Measurements from ENCODE around the gene TNN. TPM values are rescaled to one million over a fixed set of nuclear protein-coding genes. Genes with fewer than 3 reads are reported as not detected.

TNN gene
- total and polyA plus RNA-seq, 2 donors from 2014 or later: 0.26 TPM; not detected in 1

- FAIRE-seq (no peak), DNase-seq (no peak)
- intact Hi-C loops (cut with DNase I): no loop called here
- Histone ChIP-seq H3K9me3 (ENCODE audit: control insufficient read depth in 2 of 3, insufficient read depth in 1 of 3, low read length in 3 of 3) (no peaks in the 10 kb centered on the region), H3K27ac (ENCODE audit: low read depth in 2 of 2, low read length in 2 of 2) (no peak overlapping the region), H3K4me3 (ENCODE audit: low read length in 3 of 3) (no peak overlapping the region), H3K9ac (ENCODE audit: low read length in 3 of 3) (no peak overlapping the region), H3K4me1 (ENCODE audit: control insufficient read depth in 2 of 3, insufficient read depth in 2 of 3, low read depth in 1 of 3, low read length in 3 of 3) (no peaks in the 10 kb centered on the region), H3K36me3 (ENCODE audit: control insufficient read depth in 2 of 3, insufficient read depth in 3 of 3, low read length in 3 of 3) (peaks cover 0 to 24% (median 22%) of the 10 kb centered on the region in 3 donors), H3K27me3 (ENCODE audit: control insufficient read depth, insufficient read depth, low read length) (no peaks in the 10 kb centered on the region)
- TF ChIP-seq, protein P1, sequence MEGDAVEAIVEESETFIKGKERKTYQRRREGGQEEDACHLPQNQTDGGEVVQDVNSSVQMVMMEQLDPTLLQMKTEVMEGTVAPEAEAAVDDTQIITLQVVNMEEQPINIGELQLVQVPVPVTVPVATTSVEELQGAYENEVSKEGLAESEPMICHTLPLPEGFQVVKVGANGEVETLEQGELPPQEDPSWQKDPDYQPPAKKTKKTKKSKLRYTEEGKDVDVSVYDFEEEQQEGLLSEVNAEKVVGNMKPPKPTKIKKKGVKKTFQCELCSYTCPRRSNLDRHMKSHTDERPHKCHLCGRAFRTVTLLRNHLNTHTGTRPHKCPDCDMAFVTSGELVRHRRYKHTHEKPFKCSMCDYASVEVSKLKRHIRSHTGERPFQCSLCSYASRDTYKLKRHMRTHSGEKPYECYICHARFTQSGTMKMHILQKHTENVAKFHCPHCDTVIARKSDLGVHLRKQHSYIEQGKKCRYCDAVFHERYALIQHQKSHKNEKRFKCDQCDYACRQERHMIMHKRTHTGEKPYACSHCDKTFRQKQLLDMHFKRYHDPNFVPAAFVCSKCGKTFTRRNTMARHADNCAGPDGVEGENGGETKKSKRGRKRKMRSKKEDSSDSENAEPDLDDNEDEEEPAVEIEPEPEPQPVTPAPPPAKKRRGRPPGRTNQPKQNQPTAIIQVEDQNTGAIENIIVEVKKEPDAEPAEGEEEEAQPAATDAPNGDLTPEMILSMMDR (IDR thresholded peaks at IDR 0.05; ENCODE audit: borderline replicate concordance, extremely low read depth, insufficient read depth): no peak
Measured at GRCh38 chr1:175167861-175168260, 100.2 kb downstream of the TNN start.

DNA sequence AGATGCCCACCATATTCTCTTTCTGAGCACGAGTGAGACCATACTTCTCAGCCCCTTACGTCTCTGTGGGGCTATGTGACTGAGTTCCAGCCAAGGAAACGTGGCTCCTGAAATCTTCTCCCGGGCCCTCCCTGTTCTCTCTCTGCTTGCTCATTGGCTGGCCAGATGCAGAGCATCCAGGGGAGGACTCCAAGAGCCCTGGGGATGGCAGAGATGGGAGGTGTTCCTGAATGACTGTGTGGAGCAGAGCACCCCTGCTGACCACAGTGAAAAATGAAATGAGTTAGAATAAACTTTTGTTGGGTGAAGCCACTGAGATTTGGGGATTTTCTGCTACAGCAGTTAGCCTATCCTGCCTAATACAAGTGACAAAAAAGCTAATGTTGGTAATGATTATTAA, 101.1 kb downstream of the TNN start:
- Histone ChIP-seq H3K9ac (ENCODE audit: low read length in 3 of 3) (no peak overlapping the region), H3K4me1 (ENCODE audit: control insufficient read depth in 2 of 3, insufficient read depth in 2 of 3, low read depth in 1 of 3, low read length in 3 of 3) (no peaks in the 10 kb centered on the region), H3K27me3 (ENCODE audit: control insufficient read depth, insufficient read depth, low read length) (no peaks in the 10 kb centered on the region), H3K27ac (ENCODE audit: low read depth in 2 of 2, low read length in 2 of 2) (no peak overlapping the region), H3K36me3 (ENCODE audit: control insufficient read depth in 2 of 3, insufficient read depth in 3 of 3, low read length in 3 of 3) (peaks cover 0 to 21% (median 17%) of the 10 kb centered on the region in 3 donors), H3K4me3 (ENCODE audit: low read length in 3 of 3) (no peak overlapping the region), H3K9me3 (ENCODE audit: control insufficient read depth in 2 of 3, insufficient read depth in 1 of 3, low read length in 3 of 3) (no peaks in the 10 kb centered on the region)
- TF ChIP-seq, protein P1 (IDR thresholded peaks at IDR 0.05; ENCODE audit: borderline replicate concordance, extremely low read depth, insufficient read depth): no peak
- DNase-seq: no peak
- intact Hi-C loops (cut with DNase I): no loop called here
- FAIRE-seq: no peak

- Histone ChIP-seq H3K4me3 (ENCODE audit: low read length in 3 of 3) (no peak overlapping the region), H3K9me3 (ENCODE audit: control insufficient read depth in 2 of 3, insufficient read depth in 1 of 3, low read length in 3 of 3) (no peaks in the 10 kb centered on the region), H3K27me3 (ENCODE audit: control insufficient read depth, insufficient read depth, low read length) (no peaks in the 10 kb centered on the region), H3K27ac (ENCODE audit: low read depth in 2 of 2, low read length in 2 of 2) (no peak overlapping the region), H3K9ac (ENCODE audit: low read length in 3 of 3) (no peak overlapping the region), H3K36me3 (ENCODE audit: control insufficient read depth in 2 of 3, insufficient read depth in 3 of 3, low read length in 3 of 3) (peaks cover 0 to 21% (median 17%) of the 10 kb centered on the region in 3 donors), H3K4me1 (ENCODE audit: control insufficient read depth in 2 of 3, insufficient read depth in 2 of 3, low read depth in 1 of 3, low read length in 3 of 3) (no peaks in the 10 kb centered on the region)
- DNase-seq: no peak
- intact Hi-C loops (cut with DNase I): no loop called here
- TF ChIP-seq, protein P1 (IDR thresholded peaks at IDR 0.05; ENCODE audit: borderline replicate concordance, extremely low read depth, insufficient read depth): no peak
- no peak for FAIRE-seq
Measured at GRCh38 chr1:175169286-175170018, 101.8 kb downstream of the TNN start.
